H1 (cell line): ENCODE measurements around the gene RIT2. TPM values are rescaled to one million over a fixed set of nuclear protein-coding genes. Genes with fewer than 3 reads are reported as not detected.

Experiments
- CTCF ChIA-PET: fragments of 300-600 bp; sonication (Branson Sonifier 250); formaldehyde crosslinking; loops from one replicate; lab custom pipeline; 2021; ENCODE audit not compliant: partially characterized antibody; lab: Charles Lee
- POLR2A ChIA-PET: fragments of 300-600 bp; sonication (Branson Sonifier 250); formaldehyde crosslinking; loops from one replicate; lab custom pipeline; 2021; ENCODE audit warnings: inconsistent platforms; ENCODE audit not compliant: partially characterized antibody; lab: Charles Lee
- DNase-seq, 2 experiments: peaks; one replicate each; pipeline versions ENCODE4 v3.0.0 to v3.0.0-alpha.2; 2010 to 2022; ENCODE audit warnings: low spot score in 2 of 2, low read depth in 1 of 2, mixed read lengths in 1 of 2
- FAIRE-seq: peaks from 2 replicates; lab custom pipeline; 2011; peaks lifted over from hg19 to GRCh38; lab: Jason Lieb, UNC
- H2AFZ ChIP-seq: 2 replicates; pipeline ENCODE4 v1.8.1; 2012; ENCODE audit warnings: low read length, inconsistent platforms
- H2AK5ac ChIP-seq: 2 replicates; pipeline ENCODE4 v1.6.1; 2013; ENCODE audit warnings: low read depth, low read length
- H2BK120ac ChIP-seq: replicated peaks from 2 replicates; pipeline ENCODE3; 2013; ENCODE audit warnings: low read depth, low read length, inconsistent platforms
- H2BK12ac ChIP-seq: 2 replicates; pipeline ENCODE4 v1.6.1; 2013; ENCODE audit warnings: low read depth, low read length
- H2BK15ac ChIP-seq: 2 replicates; pipeline ENCODE4 v1.6.1; 2013; ENCODE audit warnings: low read length
- H2BK20ac ChIP-seq: 2 replicates; pipeline ENCODE4 v1.6.1; 2013; ENCODE audit warnings: low read length
- H2BK5ac ChIP-seq: 2 replicates; pipeline ENCODE4 v1.6.1; 2013; ENCODE audit warnings: low read depth, low read length
- H3K14ac ChIP-seq: 2 replicates; pipeline ENCODE4 v1.6.1; 2013; ENCODE audit warnings: inconsistent platforms; ENCODE audit not compliant: insufficient read length
- H3K18ac ChIP-seq: 2 replicates; pipeline ENCODE4 v1.6.1; 2013; ENCODE audit warnings: low read length; ENCODE audit errors: extremely low read depth
- H3K23ac ChIP-seq: 2 replicates; pipeline ENCODE4 v1.6.1; 2013; ENCODE audit warnings: inconsistent platforms; ENCODE audit not compliant: insufficient read length
- H3K23me2 ChIP-seq: 2 replicates; pipeline ENCODE4 v1.6.1; 2013; ENCODE audit warnings: low read depth, low read length
- H3K27ac ChIP-seq: 2 replicates; pipeline ENCODE4 v1.6.1; 2011; ENCODE audit warnings: low read depth, low read length, inconsistent platforms
- H3K27me3 ChIP-seq, 4 experiments: replicated peaks in 1 of 4; 1 replicate in 1 of 4; 2 replicates in 3 of 4; pipeline versions ENCODE4 v1.6.1 to v1.8.1; 2011 to 2013; ENCODE audit warnings: low read length in 3 of 4, mild to moderate bottlenecking in 3 of 4, inconsistent platforms in 2 of 4, mixed read lengths in 2 of 4, moderate library complexity in 1 of 4; ENCODE audit not compliant: control insufficient read depth in 3 of 4, insufficient read depth in 3 of 4; ENCODE audit errors: extremely low read depth in 1 of 4
- H3K36me3 ChIP-seq, 4 experiments: 2 replicates each; pipeline versions ENCODE4 v1.6.1 to v1.8.1; 2011 to 2013; ENCODE audit warnings: mild to moderate bottlenecking in 4 of 4, low read length in 3 of 4, moderate library complexity in 2 of 4, control low read depth in 1 of 4, inconsistent platforms in 1 of 4; ENCODE audit not compliant: insufficient read depth in 4 of 4, control insufficient read depth in 2 of 4
- H3K4ac ChIP-seq: replicated peaks from 2 replicates; pipeline ENCODE3; 2013; ENCODE audit warnings: low read length, low read depth, mixed read lengths, inconsistent platforms; ENCODE audit not compliant: insufficient read length
- H3K4me1 ChIP-seq, 4 experiments: replicated peaks in 1 of 4; 1 replicate in 1 of 4; 2 replicates in 3 of 4; pipeline versions ENCODE4 v1.6.1 to v1.8.1; 2011 to 2013; ENCODE audit warnings: low read length in 3 of 4, inconsistent platforms in 2 of 4, mixed read lengths in 1 of 4; ENCODE audit not compliant: insufficient read depth in 4 of 4, control insufficient read depth in 3 of 4
- H3K4me2 ChIP-seq, 2 experiments: 2 replicates each; pipeline versions ENCODE4 v1.6.1 to v1.8.1; 2011 to 2013; ENCODE audit warnings: low read depth in 2 of 2, low read length in 2 of 2, control low read depth in 1 of 2, inconsistent platforms in 1 of 2, mild to moderate bottlenecking in 1 of 2; ENCODE audit not compliant: insufficient read depth in 1 of 2
- H3K4me3 ChIP-seq, 4 experiments: fragments of 200-600, 300-600 bp in 1 of 4; sonication (generic), shearing (Covaris generic), sonication (Bioruptor Twin) in 1 of 4; 2 replicates each; pipeline versions ENCODE4 v1.5.1 to v1.8.1; 2011 to 2016; ENCODE audit warnings: low read length in 4 of 4, low read depth in 3 of 4, control low read depth in 2 of 4, inconsistent platforms in 2 of 4, mild to moderate bottlenecking in 2 of 4, mixed read lengths in 1 of 4, moderate library complexity in 1 of 4; ENCODE audit not compliant: insufficient read depth in 2 of 4; ENCODE audit errors: extremely low read depth in 1 of 4
- H3K56ac ChIP-seq: replicated peaks from 2 replicates; pipeline ENCODE3; 2013; ENCODE audit warnings: low read depth, mild to moderate bottlenecking, mixed read lengths, low read length, inconsistent platforms; ENCODE audit not compliant: insufficient read length
- H3K79me1 ChIP-seq: 2 replicates; pipeline ENCODE4 v1.6.1; 2013; ENCODE audit warnings: low read depth, low read length, control low read depth
- H3K79me2 ChIP-seq, 2 experiments: 2 replicates each; pipeline versions ENCODE4 v1.6.1 to v1.8.1; 2012 to 2013; ENCODE audit warnings: low read length in 2 of 2, mild to moderate bottlenecking in 2 of 2, inconsistent platforms in 1 of 2; ENCODE audit not compliant: insufficient read depth in 2 of 2, control insufficient read depth in 1 of 2
- H3K9ac ChIP-seq, 4 experiments: replicated peaks in 1 of 4; 1 replicate in 1 of 4; 2 replicates in 3 of 4; pipeline versions ENCODE4 v1.6.1 to v1.8.1; 2011 to 2013; ENCODE audit warnings: low read depth in 3 of 4, low read length in 3 of 4, control low read depth in 2 of 4, mild to moderate bottlenecking in 2 of 4, moderate library complexity in 2 of 4, inconsistent platforms in 1 of 4; ENCODE audit errors: extremely low read depth in 1 of 4
- H3K9me3 ChIP-seq, 2 experiments: 2 replicates each; pipeline versions ENCODE4 v1.6.1 to v1.8.1; 2012 to 2013; ENCODE audit warnings: mild to moderate bottlenecking in 2 of 2, moderate library complexity in 2 of 2, control low read depth in 1 of 2, inconsistent platforms in 1 of 2, low read depth in 1 of 2, low read length in 1 of 2, mixed read lengths in 1 of 2; ENCODE audit not compliant: insufficient read depth in 2 of 2
- H4K20me1 ChIP-seq, 2 experiments: replicated peaks in 1 of 2; 2 replicates each; pipeline versions ENCODE3 to v1.8.1; 2011 to 2013; ENCODE audit warnings: inconsistent platforms in 2 of 2, low read length in 2 of 2, mild to moderate bottlenecking in 1 of 2; ENCODE audit not compliant: insufficient read depth in 2 of 2, control insufficient read depth in 1 of 2
- H4K5ac ChIP-seq: 2 replicates; pipeline ENCODE4 v1.6.1; 2013; ENCODE audit warnings: low read length, low read depth, mixed read lengths, inconsistent platforms; ENCODE audit not compliant: insufficient read length
- H4K8ac ChIP-seq: 2 replicates; pipeline ENCODE4 v1.8.0; 2013; ENCODE audit warnings: mild to moderate bottlenecking, moderate library complexity, low read length, inconsistent platforms; ENCODE audit not compliant: insufficient read depth; ENCODE audit errors: extremely low read depth
- H4K91ac ChIP-seq: replicated peaks from 2 replicates; pipeline ENCODE3; 2013; ENCODE audit warnings: low read length, mixed read lengths, inconsistent platforms; ENCODE audit not compliant: insufficient read length
- JUND ChIP-seq: IDR thresholded peaks from 2 replicates; pipeline ENCODE4 v1.6.1; 2011; ENCODE audit warnings: mild to moderate bottlenecking, improper control_type of control experiment, low read length
- POLR2AphosphoS5 ChIP-seq: IDR thresholded peaks from 2 replicates; pipeline ENCODE4 v1.6.1; 2011; ENCODE audit warnings: low read depth, low read length
- RAD21 ChIP-seq, 2 experiments: IDR thresholded peaks in 1 of 2; conservative IDR thresholded peaks in 1 of 2; 2 replicates each; pipeline ENCODE4 v1.6.1; 2011; ENCODE audit warnings: low read depth in 2 of 2, low read length in 2 of 2, improper control_type of control experiment in 1 of 2, inconsistent platforms in 1 of 2, mild to moderate bottlenecking in 1 of 2, moderate library complexity in 1 of 2
- ZNF274 ChIP-seq: IDR thresholded peaks from 2 replicates; pipeline ENCODE4 v1.7.0; 2012; ENCODE audit warnings: low read length, borderline replicate concordance; ENCODE audit errors: extremely low read depth
- WGBS, 2 experiments: shearing (Covaris generic) in 1 of 2; methylation state at CpG; one replicate each; pipeline versions ENCODE4 v1.1.6 to v1.1.7; 2013 to 2015; ENCODE audit warnings: low lambda C conversion rate in 2 of 2, mixed read lengths in 2 of 2, inconsistent platforms in 1 of 2, low coverage in 1 of 2, missing lambda C conversion rate in 1 of 2; ENCODE audit not compliant: insufficient replicate concordance in 2 of 2, insufficient coverage in 1 of 2, insufficient read length in 1 of 2; ENCODE audit errors: extremely low coverage in 1 of 2, missing lambda C conversion rate in 1 of 2; 5-methylcytosine and 5-hydroxymethylcytosine counted together
- polyA plus RNA-seq, 7 experiments: library from polyadenylated mRNA; depleted of rRNA in 3 of 7; stranded (reverse) in 5 of 7; unstranded in 2 of 7; fragments of >200 nt in 5 of 7; fragments of 200-250 nt in 2 of 7; gene quantifications; 1 replicate in 5 of 7; 2 replicates in 1 of 7; 4 replicates in 1 of 7; pipeline versions ENCODE4 v1.2.1 to v1.2.3, GENCODE V29; 2011 to 2013; ENCODE audit warnings: missing spikeins in 2 of 7, mixed read lengths in 2 of 7
- total RNA-seq: library from RNA; stranded (reverse); fragmentation: NEBNext Ultra II Directional; extraction: Animal tissue kit (Norgen Biotek cat#: 25700); gene quantifications from 2 replicates; pipeline ENCODE4 v1.2.1, GENCODE V29; 2021

The RIT2 gene
- total and polyA plus RNA-seq, 2 of the 8 experiments (the other 6 are each of a cell fraction or from before 2014, with no cell fraction given): 0.67 to 3.2 TPM

DNA sequence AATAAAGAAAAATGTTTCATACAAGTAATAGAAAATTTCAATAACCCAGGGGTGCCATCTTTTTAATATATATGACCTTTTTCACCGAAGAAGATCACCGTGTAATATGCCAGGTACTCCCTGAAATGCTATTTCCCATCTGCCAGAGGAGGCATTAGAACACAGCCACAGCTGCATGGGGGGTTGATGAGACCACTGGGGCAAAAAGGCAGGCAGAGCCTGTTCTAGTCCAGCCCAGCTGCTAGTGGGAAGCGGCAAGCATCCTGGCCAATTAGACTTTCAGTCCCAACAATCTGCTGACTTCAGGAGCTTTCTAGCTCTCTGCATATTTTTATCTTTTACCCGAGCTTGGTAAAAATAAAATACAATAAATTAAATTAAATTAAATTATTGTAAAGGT lies 362.6 kb downstream of the RIT2 start:
- POLR2A ChIA-PET: interaction anchor here (1.9 kb wide), 1 partner anchor 10 kb away, joined by 7 read pairs; no protein-coding TSS in a partner anchor
- no peak overlapping the region for H3K14ac ChIP-seq

More for the DNA sequence above, 362.6 kb downstream of the RIT2 start:
- no peak overlapping the region for H3K56ac ChIP-seq
- no peak overlapping the region for H3K9ac ChIP-seq
- H3K4me3 ChIP-seq: no peak overlapping the region
- no peaks in the 10 kb centered on the region for H4K20me1 ChIP-seq
- no peak overlapping the region for H3K4ac ChIP-seq
- no peaks in the 10 kb centered on the region; a peak in 1 of 7 replicates for H3K4me1 ChIP-seq
- no peak overlapping the region for H2BK5ac ChIP-seq
- H3K9me3 ChIP-seq: no peaks in the 10 kb centered on the region
- H4K91ac ChIP-seq: no peak overlapping the region
- no peak overlapping the region for H3K23ac ChIP-seq
- H3K23me2 ChIP-seq: no peaks in the 10 kb centered on the region; the same call in 1 of the 2 replicates
- H3K27ac ChIP-seq: no peak overlapping the region
- peak overlapping the region; percentile 56; the same call in 1 of the 2 replicates for H2BK12ac ChIP-seq
- H2AFZ ChIP-seq: no peak overlapping the region
- FAIRE-seq (no peak), DNase-seq (no peak)
- no peak overlapping the region for H4K5ac ChIP-seq
- no peak overlapping the region for H2BK120ac ChIP-seq
- H4K8ac ChIP-seq: no peak overlapping the region
- no peaks in the 10 kb centered on the region for H3K79me2 ChIP-seq
- no peak overlapping the region for H2BK15ac ChIP-seq
- WGBS, 2 experiments: 91% methylated on average over 4 of the region's 4 CpGs; no CpG with 5 or more reads in 1 of the 2 experiments
- peaks cover 0 to 4% (median 0%) of the 10 kb centered on the region in 4 experiments; a peak in 2 of 8 replicates for H3K36me3 ChIP-seq
- H3K4me2 ChIP-seq: no peak overlapping the region
- no peak for TF ChIP-seq JUND
- TF ChIP-seq RAD21 (IDR thresholded peaks at IDR 0.05 in 1 of 2, conservative IDR thresholded peaks at IDR 0.05 in 1 of 2; ENCODE audit: low read depth in 2 of 2, low read length in 2 of 2): peak; percentile 4 to 20; a peak in 2 of 4 replicates
- TF ChIP-seq ZNF274: no peak
- no peak for TF ChIP-seq POLR2AphosphoS5
- TF ChIP-seq, all 59 proteins: peak for 1
- Histone ChIP-seq H3K79me1 (no peaks in the 10 kb centered on the region), H2AK5ac (no peak overlapping the region), H2BK20ac (0 out of 2 replicates have a peak overlapping the region, but pooled peaks have one; percentile 89), H3K27me3 (no peaks in the 10 kb centered on the region), H3K18ac (peak overlapping the region; percentile 39)
- CTCF ChIA-PET: interaction anchor here (1.4 kb wide), 1 partner anchor 327 kb away, joined by 3 read pairs; no protein-coding TSS in a partner anchor
